OCI-LY1 (cell line): ENCODE data around the gene AGBL1.

Experiments
- H2AFZ ChIP-seq: fragments of 200-600 bp; sonication (generic), shearing (Covaris generic); 2 replicates; pipeline ENCODE4 v1.6.0; 2014; ENCODE audit warnings: antibody characterized with exemption, mild to moderate bottlenecking, low read length
- H3F3A ChIP-seq: fragments of 200-600 bp; sonication (generic), shearing (Covaris generic); 2 replicates; pipeline ENCODE4 v1.6.0; 2014; ENCODE audit warnings: mild to moderate bottlenecking, antibody characterized with exemption, low read length, moderate library complexity; ENCODE audit not compliant: insufficient read depth
- H3K27ac ChIP-seq: fragments of 200-600 bp; sonication (generic); 2 replicates; pipeline ENCODE4 v1.5.1; 2014; ENCODE audit warnings: low read length, mixed run types, mild to moderate bottlenecking, low read depth; ENCODE audit not compliant: poor library complexity, severe bottlenecking
- H3K27me3 ChIP-seq: fragments of 200-600 bp; sonication (generic); 2 replicates; pipeline ENCODE4 v1.6.0; 2014; ENCODE audit warnings: antibody characterized with exemption, mild to moderate bottlenecking, low read length, moderate library complexity; ENCODE audit not compliant: insufficient read depth
- H3K36me3 ChIP-seq: fragments of 200-600 bp; sonication (generic); 2 replicates; pipeline ENCODE4 v1.6.1; 2014; ENCODE audit warnings: mild to moderate bottlenecking, antibody characterized with exemption, low read length, moderate library complexity, mixed read lengths; ENCODE audit not compliant: insufficient read depth
- H3K4me1 ChIP-seq: fragments of 200-600 bp; sonication (generic); 2 replicates; pipeline ENCODE4 v1.5.1; 2014; ENCODE audit warnings: mild to moderate bottlenecking, low read length, moderate library complexity; ENCODE audit not compliant: insufficient read depth, severe bottlenecking
- H3K4me2 ChIP-seq: fragments of 200-600 bp; sonication (generic), shearing (Covaris generic); 2 replicates; pipeline ENCODE4 v1.6.1; 2014; ENCODE audit warnings: low read length
- H3K4me3 ChIP-seq: fragments of 200-600 bp; sonication (generic); 2 replicates; pipeline ENCODE4 v1.5.1; 2014; ENCODE audit warnings: low read length, low read depth, mild to moderate bottlenecking, mixed read lengths; ENCODE audit not compliant: poor library complexity, severe bottlenecking
- H3K79me2 ChIP-seq: fragments of 200-600 bp; shearing (Covaris generic); 2 replicates; pipeline ENCODE4 v1.6.1; 2016; ENCODE audit warnings: mixed run types, low read length, mixed read lengths; ENCODE audit not compliant: insufficient read depth
- H3K9ac ChIP-seq: fragments of 200-600 bp; sonication (generic), shearing (Covaris generic); 2 replicates; pipeline ENCODE4 v1.6.1; 2014; ENCODE audit warnings: mild to moderate bottlenecking, low read length, mixed read lengths
- H3K9me2 ChIP-seq: fragments of 200-600 bp; sonication (generic), shearing (Covaris generic); 2 replicates; pipeline ENCODE4 v1.6.1; 2014; ENCODE audit warnings: low read depth, mild to moderate bottlenecking, low read length, mixed read lengths
- H3K9me3 ChIP-seq: fragments of 200-600 bp; shearing (Covaris generic); 2 replicates; pipeline ENCODE4 v1.6.1; 2014; ENCODE audit warnings: low read length, mixed read lengths
- H4K20me1 ChIP-seq: fragments of 200-600 bp; sonication (generic), shearing (Covaris generic); 2 replicates; pipeline ENCODE4 v1.6.0; 2016; ENCODE audit warnings: mild to moderate bottlenecking, low read length; ENCODE audit not compliant: insufficient read depth
- CTCF ChIP-seq: fragments of 200-600 bp; sonication (generic), shearing (Covaris generic); IDR thresholded peaks from 2 replicates; pipeline ENCODE4 v1.5.1; 2017; ENCODE audit warnings: mild to moderate bottlenecking, antibody characterized with exemption, low read length, moderate library complexity, mixed read lengths
- EZH2 ChIP-seq: fragments of 200-600 bp; sonication (generic), shearing (Covaris generic); IDR thresholded peaks from 2 replicates; pipeline ENCODE4 v1.8.0; 2017; ENCODE audit warnings: borderline replicate concordance, mixed run types, mild to moderate bottlenecking, antibody characterized with exemption, low read length, moderate library complexity, mixed read lengths

AGBL1 gene

GRCh38 chr15:86275361-86275760, 195.7 kb downstream of the AGBL1 start:
- Histone ChIP-seq H3K79me2 (no peaks in the 10 kb centered on the region), H3K9me3 (no peaks in the 10 kb centered on the region), H3K36me3 (no peaks in the 10 kb centered on the region), H3K4me1 (no peaks in the 10 kb centered on the region), H3K4me2 (no peak overlapping the region), H3F3A (no peaks in the 10 kb centered on the region), H3K9me2 (no peaks in the 10 kb centered on the region), H3K27ac (no peak overlapping the region), H3K27me3 (no peaks in the 10 kb centered on the region), H3K9ac (no peak overlapping the region), H2AFZ (no peak overlapping the region), H4K20me1 (no peaks in the 10 kb centered on the region), H3K4me3 (no peak overlapping the region)
- TF ChIP-seq EZH2 (no peak), CTCF (no peak)

GRCh38 chr15:86278586-86278985, 198.9 kb downstream of the AGBL1 start:
- Histone ChIP-seq H3K4me2 (no peak overlapping the region), H3F3A (no peaks in the 10 kb centered on the region), H3K79me2 (no peaks in the 10 kb centered on the region), H3K9me2 (no peaks in the 10 kb centered on the region), H3K9ac (no peak overlapping the region), H3K9me3 (no peaks in the 10 kb centered on the region), H2AFZ (no peak overlapping the region), H3K4me3 (no peak overlapping the region), H3K27me3 (no peaks in the 10 kb centered on the region), H4K20me1 (no peaks in the 10 kb centered on the region), H3K36me3 (no peaks in the 10 kb centered on the region), H3K27ac (no peak overlapping the region), H3K4me1 (no peaks in the 10 kb centered on the region)
- TF ChIP-seq EZH2 (no peak), CTCF (no peak)

- H3K4me2 ChIP-seq: no peak overlapping the region
- TF ChIP-seq CTCF (no peak), EZH2 (no peak)
These were observed 205.0 kb downstream of the AGBL1 start for GRCh38 chr15:86284635-86285034.

More at GRCh38 chr15:86284635-86285034, 205.0 kb downstream of the AGBL1 start:
- no peaks in the 10 kb centered on the region for H4K20me1 ChIP-seq
- H3K36me3 ChIP-seq: no peaks in the 10 kb centered on the region
- no peak overlapping the region for H3K9ac ChIP-seq
- H3K9me2 ChIP-seq: no peaks in the 10 kb centered on the region
- H2AFZ ChIP-seq: no peak overlapping the region
- H3K79me2 ChIP-seq: no peaks in the 10 kb centered on the region
- no peaks in the 10 kb centered on the region for H3K9me3 ChIP-seq
- H3F3A ChIP-seq: no peaks in the 10 kb centered on the region
- no peaks in the 10 kb centered on the region for H3K27me3 ChIP-seq
- H3K27ac ChIP-seq: no peak overlapping the region
- H3K4me1 ChIP-seq: no peaks in the 10 kb centered on the region
- H3K4me3 ChIP-seq: no peak overlapping the region
